Measurements from ENCODE around the gene ENPP3.

DNA sequence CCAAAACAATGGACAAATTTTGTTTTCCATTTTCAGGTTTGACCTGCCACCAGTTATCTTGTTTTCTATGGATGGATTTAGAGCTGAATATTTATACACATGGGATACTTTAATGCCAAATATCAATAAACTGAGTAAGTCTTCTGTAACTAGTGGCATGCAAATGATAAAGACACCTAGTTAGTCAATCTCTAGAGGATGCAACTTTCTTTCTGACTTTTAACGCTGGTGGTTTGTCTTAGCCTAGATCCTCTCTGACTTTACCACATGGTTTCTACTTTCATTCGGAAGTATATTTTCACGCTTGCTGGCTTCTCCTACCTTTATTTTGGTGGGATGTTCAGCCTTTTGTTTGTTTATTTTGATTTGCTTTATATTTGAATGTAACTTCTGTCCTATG, 21.2 kb downstream of the ENPP3 start:
- TF ChIP-seq, protein P1, sequence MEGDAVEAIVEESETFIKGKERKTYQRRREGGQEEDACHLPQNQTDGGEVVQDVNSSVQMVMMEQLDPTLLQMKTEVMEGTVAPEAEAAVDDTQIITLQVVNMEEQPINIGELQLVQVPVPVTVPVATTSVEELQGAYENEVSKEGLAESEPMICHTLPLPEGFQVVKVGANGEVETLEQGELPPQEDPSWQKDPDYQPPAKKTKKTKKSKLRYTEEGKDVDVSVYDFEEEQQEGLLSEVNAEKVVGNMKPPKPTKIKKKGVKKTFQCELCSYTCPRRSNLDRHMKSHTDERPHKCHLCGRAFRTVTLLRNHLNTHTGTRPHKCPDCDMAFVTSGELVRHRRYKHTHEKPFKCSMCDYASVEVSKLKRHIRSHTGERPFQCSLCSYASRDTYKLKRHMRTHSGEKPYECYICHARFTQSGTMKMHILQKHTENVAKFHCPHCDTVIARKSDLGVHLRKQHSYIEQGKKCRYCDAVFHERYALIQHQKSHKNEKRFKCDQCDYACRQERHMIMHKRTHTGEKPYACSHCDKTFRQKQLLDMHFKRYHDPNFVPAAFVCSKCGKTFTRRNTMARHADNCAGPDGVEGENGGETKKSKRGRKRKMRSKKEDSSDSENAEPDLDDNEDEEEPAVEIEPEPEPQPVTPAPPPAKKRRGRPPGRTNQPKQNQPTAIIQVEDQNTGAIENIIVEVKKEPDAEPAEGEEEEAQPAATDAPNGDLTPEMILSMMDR (IDR thresholded peaks at IDR 0.05; ENCODE audit: poor library complexity), result no peak
- TF ChIP-seq EZH2 (IDR thresholded peaks at IDR 0.05; ENCODE audit: borderline replicate concordance) (no peak), EZH2phosphoT487 (IDR thresholded peaks at IDR 0.05; ENCODE audit: low read depth, severe bottlenecking, unreplicated experiment) (no peak)

All from hepatocyte (in vitro differentiated cells).